HG03135 (cell line): ENCODE data around the gene RASSF1.

Experiments used
- ATAC-seq: cut with Tn5 transposase; IDR thresholded peaks from one replicate; pipeline ENCODE4 v1.9.1; 2021; ENCODE audit warnings: mild to moderate bottlenecking, moderate library complexity; ENCODE audit not compliant: unreplicated experiment

RASSF1 gene

DNA sequence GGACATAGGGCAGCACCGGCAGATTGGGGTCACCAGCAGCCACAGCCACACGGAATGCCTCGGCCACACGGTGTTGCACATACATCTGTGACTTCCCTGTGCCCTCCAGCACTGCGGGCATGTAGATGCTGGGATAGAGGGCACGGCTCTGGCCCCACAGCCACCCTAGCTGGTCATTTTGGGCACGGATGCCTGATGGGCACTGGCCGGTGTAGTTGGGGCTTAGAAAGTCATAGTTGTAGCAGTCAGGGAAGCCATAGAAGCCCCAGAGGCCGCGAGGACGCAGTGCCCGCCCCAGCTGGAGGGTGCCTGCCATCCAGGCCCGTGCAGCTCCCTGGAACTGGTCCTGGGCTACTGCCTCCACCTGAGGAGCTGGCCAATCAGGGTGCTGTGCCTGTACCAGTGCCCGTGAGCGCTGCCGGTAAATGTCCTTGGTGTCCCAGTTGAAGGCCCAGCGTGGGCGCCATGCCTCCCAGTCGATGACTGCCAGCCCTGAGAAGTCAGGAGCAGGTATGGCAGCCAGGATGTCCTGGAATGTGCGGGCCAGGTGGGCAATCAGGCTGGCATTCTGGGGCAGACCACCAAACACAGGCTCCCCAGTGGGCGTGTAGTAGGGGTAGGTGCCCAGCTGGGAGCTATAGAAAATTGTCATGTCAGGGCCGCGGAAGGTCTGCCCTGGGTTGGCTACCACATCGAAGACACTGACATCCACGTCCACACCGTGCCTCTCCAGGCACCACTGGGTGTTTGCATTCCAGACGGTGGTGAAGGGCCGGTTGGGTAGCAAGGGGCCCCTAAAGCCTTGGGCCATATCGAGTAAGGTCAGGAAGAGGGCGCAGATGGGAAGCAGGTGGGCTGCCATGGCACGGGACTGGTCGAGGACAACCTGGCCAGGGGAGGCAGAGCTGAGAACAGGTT, 38.3 kb downstream of the RASSF1 start:
- no peak for ATAC-seq

DNA sequence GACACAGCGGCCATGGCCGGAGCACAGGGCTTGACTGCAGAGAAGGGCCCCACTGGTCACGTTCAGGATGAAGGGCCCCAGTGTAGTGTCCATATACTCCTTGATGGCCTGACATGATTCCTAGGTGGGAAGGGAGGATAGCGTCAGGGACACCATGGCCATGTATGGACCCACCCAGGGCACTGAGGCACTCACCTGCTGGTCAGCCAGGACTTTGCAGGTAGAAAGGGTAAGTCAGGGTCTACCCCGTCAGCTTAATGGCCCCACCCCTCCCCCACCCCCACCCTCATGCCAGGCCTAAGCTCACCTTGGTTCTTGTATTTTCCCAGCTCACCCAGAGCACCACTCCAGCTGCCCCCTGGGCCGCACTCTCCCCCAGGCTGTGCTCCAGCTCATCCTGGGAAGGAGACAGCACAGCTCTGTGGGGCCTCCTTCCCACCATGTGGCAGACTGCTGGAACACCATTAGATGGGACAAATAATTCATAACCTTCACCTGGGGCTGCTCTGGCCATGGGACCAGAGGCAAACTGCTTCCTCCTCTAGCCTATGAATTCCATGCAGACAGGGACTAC, 39.9 kb downstream of the RASSF1 start:
- ATAC-seq = no peak

DNA sequence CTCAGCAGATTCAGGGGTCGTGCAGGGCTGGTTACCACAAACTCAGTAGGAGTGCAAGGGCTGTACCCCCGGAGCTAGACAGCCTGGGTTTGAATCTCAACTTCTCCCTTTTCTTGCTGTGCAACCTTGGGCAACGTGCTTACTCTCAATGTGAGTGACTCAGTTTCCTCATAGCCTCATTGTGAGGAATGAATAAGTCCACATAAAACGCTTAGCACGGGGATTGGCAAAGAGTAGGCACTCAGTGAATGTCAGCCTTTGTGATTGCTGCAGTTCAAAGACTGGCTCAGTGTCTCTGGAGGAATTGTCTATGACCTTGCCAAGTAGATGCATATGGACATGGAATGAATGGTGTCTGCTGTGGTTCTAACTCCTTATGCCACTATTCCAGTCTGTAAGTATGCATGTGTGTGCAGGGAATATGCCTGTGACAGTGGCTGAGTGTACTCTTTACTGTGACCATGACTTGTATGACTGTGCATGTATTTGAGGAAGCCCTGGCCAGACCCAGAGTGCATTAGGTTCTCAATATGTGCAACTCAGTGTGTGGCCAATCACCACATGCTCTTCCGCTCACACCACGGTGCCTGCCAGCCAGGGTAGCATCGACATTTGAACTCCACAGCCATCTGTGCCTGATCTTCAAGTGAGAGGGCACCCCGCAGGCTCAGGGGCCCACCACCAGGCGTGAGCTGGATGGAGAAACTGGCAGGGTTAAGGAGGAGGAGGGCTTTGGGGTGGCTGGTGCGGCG, 40.5 kb downstream of the RASSF1 start:
- no peak for ATAC-seq

- no peak for ATAC-seq
Observed at GRCh38 chr3:50299638-50299928, 41.1 kb downstream of the RASSF1 start.

DNA sequence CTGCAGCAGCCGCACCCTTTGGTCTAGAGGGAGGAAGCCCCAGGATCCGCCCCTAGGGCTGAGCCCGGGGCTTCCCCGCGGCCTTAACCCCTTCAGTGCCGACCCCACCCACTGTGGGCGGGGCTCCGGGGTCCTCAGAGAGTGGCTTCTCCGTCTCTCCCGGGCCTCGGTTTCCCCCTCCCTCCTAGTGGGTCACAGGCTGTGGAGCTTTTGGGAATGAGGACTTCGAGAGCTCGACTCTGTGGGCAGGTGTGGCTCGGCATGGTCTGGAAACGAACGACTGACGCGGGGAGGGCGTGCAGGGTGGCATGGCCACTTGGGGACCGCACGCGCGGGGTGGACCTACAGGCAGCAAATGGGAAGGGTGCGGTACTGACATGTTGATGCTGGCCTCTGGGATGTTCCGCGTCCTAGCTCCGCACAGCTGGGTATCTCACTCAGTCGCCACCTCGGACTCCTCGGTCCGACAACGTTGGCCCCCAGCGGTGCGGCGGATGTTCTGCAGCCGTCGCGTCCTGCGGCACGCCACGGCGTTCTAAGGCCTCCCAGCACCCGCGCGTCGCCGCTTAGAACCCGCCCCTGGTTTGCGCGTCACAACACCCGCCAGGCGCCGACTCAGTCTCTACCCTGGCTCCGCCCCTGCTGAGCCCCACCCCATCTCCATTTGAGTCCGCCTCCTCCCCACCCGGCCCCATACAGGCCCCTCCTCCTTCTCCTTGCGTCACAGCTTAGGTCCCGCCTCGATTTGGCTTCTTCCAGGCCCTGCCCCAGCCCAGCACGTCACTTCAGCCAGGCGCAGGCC, 41.6 kb downstream of the RASSF1 start, which contains the start of the genes HYAL3 and NAA80:
TSS of gene HYAL3 (minus strand) at position 570 of the 802 bp plus-strand sequence. CDS start 3,803 bp downstream, outside the sequence.
TSS of gene NAA80 (minus strand) at position 570 of the 802 bp plus-strand sequence. CDS start 1,942 bp downstream, outside the sequence.
- peak; percentile 81 for ATAC-seq

GRCh38 chr3:50297896-50298725, 42.5 kb downstream of the RASSF1 start:
- no peak for ATAC-seq

DNA sequence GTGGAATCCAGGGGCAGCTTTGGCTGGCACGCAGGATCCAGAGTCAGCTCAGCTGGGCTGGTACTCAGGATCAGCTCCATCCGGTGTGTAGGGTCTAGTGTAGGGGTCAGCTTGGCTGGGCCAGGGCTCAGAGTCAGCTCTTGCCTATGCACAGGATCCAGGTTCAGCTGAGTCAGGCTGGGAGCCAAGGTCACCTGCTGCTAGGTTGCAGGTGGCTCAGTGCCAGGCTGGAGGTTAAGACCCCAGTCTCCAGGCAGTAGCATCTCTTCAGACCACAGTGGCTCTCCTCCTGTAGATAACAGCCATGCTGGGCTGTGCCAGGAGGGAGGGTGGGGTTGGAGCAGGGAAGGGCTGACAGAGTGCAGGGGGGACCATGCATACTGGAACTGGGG, 43.3 kb downstream of the RASSF1 start:
- ATAC-seq = no peak

GRCh38 chr3:50296721-50297383, 43.8 kb downstream of the RASSF1 start:
- no peak for ATAC-seq

GRCh38 chr3:50295553-50296431, 44.8 kb downstream of the RASSF1 start:
- ATAC-seq = no peak

DNA sequence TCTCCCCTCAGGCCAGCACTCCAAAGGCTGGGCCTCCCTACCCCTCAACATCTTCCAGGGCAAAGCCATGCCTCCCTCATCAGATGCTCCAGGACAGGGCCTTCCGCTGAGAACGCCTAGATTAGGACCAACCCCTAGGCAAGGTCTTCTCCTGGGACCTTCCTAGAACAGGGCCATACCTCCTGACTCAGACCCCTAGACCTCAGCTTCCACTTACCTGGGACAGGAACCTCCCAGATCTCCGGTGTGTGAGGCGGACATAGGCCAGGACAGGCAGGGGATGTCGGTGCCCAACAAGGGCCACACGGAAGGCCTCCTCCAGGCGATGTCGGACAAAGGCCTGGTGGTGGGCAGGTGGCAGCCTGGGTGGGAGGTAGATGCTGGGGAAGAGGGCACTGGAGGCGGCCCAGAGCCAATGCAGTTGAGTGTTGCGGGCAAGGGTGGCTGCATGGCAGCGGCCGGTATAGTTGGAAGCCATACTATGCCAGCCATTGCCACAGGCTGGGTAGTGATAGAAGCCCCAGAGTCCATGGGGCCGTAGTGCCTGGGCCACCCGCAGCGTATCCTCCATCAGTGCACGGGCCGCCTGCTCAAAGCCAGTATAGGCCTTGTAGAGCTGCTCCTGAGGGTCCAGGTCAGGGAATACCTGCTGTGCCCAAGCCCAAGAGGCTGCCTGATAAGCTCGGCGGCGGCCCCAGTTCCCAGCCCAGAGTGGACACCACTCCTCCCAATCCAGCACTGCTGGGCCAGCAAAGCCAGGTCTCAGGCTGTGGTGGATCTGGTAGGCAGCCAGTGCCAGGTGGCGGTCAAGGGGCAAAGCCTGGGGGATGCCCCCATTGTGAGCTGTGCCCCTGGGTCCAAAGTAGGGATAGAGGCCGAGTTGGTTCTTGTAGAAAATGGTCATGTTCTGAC, 45.9 kb downstream of the RASSF1 start:
- ATAC-seq = no peak

DNA sequence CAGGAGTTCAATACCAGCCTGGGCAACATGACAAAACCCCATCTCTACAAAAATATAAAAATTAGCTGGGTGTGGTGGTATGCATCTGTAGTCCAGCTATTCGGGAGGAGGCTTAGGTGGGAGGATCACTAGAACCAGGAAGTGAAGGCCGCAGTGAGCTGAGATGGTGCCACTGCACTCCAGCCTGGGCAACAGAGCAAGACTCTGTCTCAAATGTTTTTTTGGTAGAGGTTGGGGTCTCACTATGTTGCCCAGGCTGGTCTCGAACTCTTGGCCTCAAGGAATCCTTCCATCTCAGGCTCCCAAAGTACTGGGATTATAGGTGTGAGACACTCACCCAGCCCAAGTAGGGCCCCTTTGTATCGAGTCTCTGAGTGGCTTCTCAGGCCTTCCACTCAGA, 46.5 kb downstream of the RASSF1 start:
- no peak for ATAC-seq

GRCh38 chr3:50293079-50293801, 47.4 kb downstream of the RASSF1 start:
- ATAC-seq = no peak

DNA sequence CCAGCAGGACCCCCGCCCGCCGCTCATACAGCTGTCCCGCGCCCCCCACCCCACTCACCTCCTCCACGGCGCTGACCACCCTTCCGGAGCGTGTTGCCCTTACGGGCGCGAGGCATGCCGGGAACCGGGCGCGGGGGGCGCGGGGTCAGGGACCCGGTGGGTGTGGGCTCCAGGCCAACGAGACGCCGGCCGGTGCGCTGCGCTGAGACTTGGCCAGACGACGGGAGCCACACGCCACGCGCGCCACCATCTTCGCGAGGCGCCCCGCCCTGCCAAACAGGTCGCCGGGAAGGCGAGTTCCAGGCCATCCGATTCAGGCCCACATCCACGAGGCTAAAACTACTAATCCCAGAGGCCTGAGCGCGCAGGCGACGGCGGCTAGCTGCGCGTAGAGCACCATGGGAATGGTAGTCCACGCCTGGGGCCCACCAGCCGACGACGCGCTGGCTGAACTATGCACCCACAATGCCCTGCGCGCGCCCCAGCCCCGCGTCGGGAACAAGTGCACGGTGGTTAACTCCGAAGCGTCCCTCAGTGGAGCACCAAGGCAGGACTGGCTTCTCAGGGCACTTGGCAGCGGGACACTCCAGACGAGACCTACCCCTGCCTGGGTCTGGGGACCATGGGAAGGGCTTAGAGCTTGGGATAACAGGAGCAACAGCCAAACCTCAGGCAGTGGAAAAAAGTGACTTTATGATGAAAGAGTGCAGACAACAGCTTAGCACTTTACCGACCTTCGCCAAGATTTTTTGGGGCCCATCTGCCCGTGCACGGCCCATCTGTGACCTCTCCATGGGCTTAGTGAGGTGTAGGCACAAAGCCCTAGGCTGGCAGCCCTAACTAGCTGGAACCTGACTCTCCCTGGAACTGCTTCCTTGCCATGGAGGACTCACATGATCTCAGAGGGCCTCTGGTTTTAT, 48.2 kb downstream of the RASSF1 start, which contains the start of gene IFRD2:
TSS of gene IFRD2 (minus strand) at position 271 of the 920 bp plus-strand sequence. CDS start at position 116, 155 bp downstream.
- ATAC-seq = peak; percentile 93

DNA sequence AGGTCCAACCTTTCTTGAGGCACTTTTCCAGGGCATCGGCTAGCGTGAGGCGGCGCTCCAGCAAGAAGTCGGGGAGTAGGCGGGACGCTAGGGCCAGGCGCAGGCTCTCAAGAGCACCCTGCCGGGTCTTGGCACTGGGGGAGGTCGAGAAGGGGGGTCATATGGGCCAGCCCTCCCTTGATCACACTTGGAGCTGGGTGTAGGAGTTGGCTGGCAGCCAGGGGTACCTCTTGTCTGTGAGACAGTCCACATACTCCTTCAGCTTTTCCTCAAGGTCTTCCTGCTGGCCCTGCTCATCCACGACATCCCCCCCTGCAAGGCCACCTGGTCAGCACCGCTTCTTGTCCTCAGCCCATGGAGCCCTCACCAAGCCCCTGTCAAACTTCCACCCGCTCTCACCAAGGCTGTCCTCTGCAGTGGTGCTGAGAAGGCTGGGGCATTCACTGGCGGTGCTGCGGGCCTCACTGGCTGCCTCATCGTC, 50.4 kb downstream of the RASSF1 start:
- no peak for ATAC-seq

DNA sequence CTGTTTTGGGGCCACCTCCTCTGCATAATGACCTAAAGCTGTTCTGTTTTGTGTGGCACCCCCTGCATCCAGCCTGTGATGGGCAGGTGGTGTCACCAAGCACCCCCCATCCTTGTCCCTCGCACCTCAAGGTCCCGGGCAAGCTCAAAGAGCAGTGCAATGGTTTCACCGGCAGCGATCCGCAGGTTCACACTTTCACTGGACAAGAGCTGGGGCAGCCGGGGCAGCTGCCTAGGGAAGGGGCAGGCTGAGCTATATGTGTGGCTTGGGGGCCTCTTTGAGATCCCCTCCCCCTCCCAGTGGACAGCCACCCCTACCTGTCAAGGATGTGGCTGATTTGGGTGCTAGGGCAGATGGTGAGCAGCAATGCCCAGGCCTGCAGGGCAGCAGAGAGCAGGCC, 51.5 kb downstream of the RASSF1 start:
- ATAC-seq = no peak
